NCI-H82 (cell line): ENCODE data around the gene WAC.

Source experiments
- DNase-seq: peaks from one replicate; lab custom pipeline; 2025; lab: John Stamatoyannopoulos, UW

Gene WAC

GRCh38 chr10:28533186-28533564, 257 bp downstream of the WAC start:
- DNase-seq = no peak

- peak; percentile 58 for DNase-seq
These were observed 820 bp downstream of the WAC start for GRCh38 chr10:28533571-28534304.

- DNase-seq = no peak
These were observed 2.9 kb downstream of the WAC start for GRCh38 chr10:28535846-28536245.

DNA sequence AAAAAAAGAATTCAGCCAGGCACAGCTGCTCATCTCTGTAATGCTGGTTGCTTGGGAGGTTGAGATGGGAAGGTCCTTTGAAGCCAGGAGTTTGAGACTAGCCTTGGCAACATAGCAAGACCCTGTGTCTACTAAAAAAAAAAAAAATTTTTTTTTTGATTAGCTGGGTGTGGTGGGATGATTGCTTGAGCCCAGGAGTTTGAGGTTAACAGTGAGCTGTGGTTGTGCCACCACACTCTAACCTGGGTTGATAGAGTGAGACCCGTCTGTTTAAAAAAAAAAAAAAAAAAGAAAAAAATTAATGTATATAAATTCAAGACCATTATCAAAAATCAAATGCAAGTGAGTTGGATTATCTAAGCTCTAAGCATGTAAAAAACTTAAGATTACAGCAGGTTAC, 5.7 kb downstream of the WAC start:
- DNase-seq = no peak

GRCh38 chr10:28540145-28540544, 7.2 kb downstream of the WAC start:
- DNase-seq = no peak

DNA sequence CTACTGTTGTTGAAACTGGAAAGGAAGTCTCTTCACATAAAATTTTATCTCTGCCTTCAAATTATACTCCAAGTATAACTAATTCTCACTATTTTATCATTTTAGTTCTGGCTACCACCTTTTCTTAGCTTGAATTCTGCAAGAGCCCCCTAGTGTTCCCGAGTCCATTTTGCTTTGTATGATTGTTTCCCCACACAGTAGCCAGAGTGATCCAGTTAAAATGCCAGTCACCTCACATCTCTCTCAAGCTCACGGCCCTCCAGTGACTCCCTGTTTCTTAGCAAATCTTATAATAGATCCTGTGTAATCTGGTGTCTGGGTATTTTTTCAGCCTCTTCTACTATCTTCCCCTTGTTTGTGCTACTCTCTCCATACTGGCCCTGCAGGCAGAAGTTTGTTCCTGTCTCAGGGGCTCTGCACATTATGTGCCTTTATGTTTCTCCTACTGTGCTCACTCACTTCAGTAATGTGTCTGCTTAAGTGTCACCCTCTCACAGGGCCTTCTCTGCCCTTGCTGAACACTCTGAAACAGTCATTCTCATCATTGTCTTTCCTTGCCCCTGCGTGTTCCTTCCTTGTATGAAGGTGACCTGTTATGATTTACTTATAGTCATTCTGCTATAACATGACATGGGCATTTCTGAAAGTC, 8.9 kb downstream of the WAC start:
- no peak for DNase-seq

GRCh38 chr10:28542728-28543127, 9.8 kb downstream of the WAC start:
- DNase-seq = no peak

DNA sequence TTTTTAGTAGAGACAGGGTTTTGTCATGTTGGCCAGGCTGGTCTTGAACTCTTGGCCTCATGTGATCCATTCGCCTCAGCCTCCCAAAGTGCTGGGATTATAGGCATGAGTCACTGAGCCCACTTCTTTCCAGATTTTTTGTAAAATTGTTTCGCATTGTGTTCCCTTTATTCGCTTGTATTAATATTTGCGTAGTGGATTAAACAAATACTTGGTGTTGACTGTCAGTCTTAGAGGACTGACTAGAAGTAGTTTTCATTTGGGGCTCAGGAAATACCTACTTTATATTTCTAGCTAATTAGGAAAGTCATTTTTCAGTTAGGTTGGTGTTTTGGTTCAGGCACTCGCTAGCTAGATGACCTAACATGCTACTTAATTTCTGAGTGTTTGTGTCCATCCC, 11.1 kb downstream of the WAC start:
- no peak for DNase-seq

DNA sequence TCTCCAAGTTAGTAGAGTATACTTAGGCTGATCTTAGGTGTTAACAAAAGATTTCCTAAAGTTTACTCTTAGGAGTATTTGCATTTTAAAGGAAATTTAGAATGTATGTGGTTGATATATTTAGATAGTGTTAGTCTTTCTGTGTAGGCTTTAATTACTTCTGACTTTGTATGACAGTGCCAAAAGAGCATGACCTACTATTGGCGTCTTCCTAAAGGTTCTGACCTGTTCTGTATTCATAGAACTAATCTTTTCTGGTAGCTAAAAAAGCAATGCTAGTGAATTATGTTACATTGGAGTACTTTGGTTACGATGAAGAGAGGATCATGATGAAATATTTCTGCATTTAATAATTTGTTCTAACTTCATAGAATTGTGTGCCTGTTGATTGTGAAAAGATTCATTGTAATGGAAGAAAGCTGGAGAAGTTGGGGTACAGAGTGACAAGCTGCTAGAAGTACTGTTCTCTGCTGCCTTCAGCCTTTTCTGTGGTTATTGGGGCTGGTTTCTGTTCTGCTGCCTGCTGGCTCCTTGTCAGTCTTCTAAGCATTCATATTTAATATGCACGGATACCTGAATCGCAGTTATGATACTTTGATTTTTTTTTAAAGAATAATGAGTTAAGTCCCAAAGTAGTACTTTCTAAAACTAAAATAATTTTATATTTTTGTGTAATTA, 13.2 kb downstream of the WAC start:
- no peak for DNase-seq

DNA sequence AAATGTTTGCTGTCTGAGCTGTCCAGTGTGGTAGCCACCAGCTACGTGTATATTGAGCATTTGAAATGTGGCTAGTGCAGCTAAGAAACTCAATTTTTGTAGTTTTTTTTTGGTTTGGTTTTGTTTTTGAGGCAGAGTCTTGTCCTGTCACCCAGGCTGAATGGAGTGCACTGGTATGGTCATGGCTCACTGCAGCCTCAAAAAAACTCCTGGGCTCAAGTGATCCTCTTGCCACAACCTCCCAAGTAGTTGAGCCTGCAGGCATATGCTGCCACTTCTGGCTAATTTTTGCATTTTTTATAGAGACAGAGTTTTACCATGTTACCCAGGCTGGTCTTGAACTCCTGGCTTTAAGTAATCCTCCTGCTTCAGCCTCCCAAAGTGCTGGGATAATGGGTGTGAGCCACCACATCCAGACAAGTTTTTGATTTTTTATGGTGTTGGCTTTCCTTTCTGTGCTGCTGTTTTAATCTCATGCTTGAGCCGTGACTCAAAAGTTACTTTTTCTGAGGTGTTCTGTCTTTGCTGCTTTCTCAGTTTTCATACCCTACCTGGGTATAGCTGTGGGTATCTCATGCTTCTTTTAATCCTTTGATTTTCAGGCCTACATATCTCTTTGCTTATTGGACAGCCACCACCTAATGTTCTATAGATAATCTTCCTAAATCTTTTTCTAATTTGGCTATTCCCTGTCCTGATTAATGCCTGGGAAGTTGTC, 16.0 kb downstream of the WAC start:
- DNase-seq = no peak

- no peak for DNase-seq
These were observed 18.2 kb downstream of the WAC start for GRCh38 chr10:28551086-28551485.

GRCh38 chr10:28552775-28553174, 19.9 kb downstream of the WAC start:
- DNase-seq = no peak

DNA sequence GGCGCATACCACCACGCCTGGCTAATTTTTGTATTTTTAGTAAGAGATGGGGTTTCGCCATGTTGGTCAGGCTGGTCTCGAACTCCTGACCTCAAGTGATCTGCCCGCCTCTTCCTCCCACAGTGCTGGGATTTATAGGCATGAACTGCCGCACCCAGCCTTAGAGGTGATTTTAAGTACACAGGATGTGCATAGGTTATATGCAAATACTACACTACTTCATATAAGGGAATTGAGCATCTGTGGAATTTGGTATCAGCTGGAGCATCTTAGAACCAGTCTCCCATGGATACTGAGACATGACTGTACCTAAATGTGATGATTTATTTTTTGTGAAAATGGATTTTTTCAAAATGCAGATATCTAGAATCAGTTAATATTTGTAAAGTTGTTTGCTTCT, 21.1 kb downstream of the WAC start:
- no peak for DNase-seq

DNA sequence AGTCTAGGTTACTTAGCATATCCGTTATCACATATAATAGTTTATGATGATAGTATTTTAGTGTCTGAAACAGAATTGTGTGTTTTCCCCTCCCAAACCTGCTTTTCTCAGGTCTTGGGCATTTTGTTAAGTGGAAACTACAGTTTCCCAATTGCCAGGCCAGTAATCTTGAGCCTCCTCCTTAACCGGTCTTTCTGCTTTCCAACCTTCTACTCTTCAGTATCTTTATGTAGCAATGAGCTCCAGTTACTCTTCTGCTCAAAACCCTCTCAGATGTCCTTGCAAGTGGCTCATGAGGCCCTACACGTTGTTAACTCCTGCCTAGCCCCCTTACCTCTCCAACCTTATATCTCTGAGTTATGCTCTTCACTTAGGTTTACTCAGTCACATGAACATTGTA, 22.0 kb downstream of the WAC start:
- DNase-seq = no peak

DNA sequence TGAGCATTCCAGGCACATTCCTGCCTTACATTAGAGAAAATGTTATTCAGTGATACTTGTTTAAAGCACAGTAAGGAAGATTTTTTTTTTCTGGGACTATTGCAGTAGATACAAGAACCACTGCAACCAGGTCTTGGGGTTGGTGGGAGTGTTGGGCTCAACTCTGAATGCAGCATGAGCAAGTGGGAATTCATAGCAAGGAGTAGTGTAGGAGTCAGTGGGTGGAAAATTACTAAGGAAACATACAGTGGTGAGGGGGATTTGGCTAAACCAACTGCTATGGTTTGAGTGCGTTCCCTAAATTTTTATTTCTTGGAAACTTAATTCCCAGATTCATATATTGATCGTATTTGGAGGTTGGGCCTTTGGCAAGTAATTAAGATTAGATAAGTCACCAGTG, 22.4 kb downstream of the WAC start:
- DNase-seq = no peak

- no peak for DNase-seq
These were observed 23.2 kb downstream of the WAC start for GRCh38 chr10:28556142-28556541.

DNA sequence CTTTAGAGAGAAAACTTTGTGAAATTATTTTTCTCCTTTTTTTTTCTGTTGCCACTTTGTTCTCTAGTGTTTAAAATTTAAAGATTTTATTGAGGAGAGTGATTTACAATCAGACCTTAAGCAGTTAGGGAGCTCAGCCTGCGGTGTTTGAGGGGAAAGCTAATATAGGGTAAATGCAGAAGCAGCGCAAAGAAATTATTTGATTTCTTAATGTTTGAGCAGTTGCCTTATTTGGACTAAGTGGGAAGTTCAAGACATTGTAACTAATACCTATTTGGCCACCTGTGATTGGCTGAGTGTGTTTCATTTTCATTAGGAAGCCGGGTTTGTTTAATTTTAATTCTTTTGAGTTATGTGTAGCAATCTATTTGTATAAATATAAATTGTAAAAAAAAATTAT, 25.3 kb downstream of the WAC start:
- DNase-seq = no peak

DNA sequence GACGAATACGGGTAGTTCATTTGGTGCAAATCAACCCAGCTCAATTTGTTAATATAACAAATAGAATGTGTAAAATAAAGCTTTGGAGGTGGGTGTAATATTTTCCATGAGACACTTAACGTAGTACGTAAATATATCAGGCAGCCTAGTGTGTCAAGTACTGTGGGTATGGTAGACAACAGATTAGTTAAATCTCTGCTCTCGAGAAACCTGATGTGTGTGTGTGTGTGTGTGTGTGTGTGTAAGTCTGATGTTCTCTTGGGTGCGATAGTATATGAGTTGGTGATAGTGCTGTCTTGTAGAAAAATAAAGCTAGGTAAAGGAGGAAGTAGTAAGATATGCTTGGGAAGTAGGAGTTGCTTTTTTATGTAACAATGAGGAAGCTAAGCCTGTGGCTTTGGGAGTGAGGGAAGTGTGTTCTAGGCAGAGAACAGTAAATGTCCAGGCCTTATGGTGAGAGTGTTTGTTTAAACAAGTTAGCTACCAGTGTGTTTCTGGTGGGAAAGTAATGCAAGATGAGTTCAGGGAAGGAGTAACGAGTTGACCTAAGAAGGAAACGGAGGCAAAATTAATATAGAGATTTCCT, 26.1 kb downstream of the WAC start:
- DNase-seq = no peak

GRCh38 chr10:28559618-28560017, 26.7 kb downstream of the WAC start:
- no peak for DNase-seq

DNA sequence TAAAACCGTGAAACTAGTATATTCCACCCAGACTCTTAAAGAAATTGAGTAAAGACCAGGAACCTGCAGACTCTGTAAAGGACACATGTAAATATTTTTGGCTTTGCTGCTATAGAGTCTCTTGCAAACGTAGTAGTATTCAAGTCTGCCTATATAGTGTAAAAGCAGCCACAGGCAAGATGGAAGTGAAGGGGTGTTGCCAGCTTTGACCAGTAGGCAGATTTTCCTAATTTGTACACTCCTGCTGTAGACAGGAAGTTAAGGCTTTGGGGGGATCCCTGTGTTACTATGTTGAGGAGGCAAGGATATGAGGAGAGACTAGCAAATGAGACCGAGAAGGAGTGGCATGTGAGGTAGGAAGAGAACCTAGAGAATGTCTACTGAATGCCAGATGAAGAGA, 27.7 kb downstream of the WAC start:
- DNase-seq = no peak

DNA sequence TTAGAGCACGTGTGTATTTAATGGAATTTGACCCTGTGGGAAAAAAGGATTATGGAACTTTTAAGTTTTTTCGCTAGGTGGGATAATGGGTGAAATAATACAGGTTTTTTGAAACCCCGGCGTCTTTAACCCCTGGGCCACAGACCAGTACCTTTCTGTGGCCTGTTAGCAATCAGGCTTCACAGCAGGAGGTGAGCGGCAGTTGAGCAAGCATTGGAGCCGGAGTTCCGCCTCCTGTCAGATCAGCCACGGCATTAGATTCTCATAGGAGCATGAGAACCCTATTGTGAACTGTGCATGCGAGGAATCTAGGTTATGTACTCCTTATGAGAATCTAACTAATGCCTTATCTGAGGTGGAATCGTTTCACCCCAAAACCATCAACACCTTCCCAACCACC, 28.6 kb downstream of the WAC start:
- no peak for DNase-seq

DNA sequence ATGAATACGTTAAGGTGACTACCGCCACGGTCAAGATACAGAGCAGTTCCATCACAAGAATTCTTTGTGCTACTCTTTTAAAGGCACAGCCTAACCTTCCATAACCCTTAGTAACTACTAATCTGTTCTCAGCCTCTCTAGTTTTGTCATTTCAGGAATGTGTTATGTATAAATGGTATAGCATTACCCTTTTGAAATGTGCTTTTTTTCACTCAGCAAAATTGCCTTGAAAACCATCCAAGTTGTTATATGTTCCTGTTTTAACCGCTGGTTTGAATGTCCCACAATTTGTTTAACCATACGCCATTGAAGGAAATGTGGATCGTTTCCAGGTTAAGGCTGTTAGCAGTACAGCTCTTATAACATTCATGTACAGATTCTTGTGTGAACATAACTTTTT, 32.0 kb downstream of the WAC start:
- DNase-seq = no peak
